Stimulated activated CD4-positive, alpha-beta T cell treated with anti-CD3 and anti-CD28 coated beads, Interleukin-2, amount 100 ng/mL, for 24 hours (primary cell): Measurements from ENCODE around the gene PLEKHG7.
"Not testable (repeated sequence)": the region's sequence is repeated elsewhere in the genome, so short reads cannot be mapped to it uniquely, and the experiment has no call there.

Experiments
- DNase-seq, 2 donors: peaks; one replicate each; pipeline ENCODE4 v3.0.0-alpha.2; 2020

Gene PLEKHG7

GRCh38 chr12:92753976-92754885 lies 51.4 kb downstream of the PLEKHG7 start:
- no peak for DNase-seq

GRCh38 chr12:92756898-92757596 lies 54.3 kb downstream of the PLEKHG7 start:
- no peak for DNase-seq

- DNase-seq: no peak
Observed at GRCh38 chr12:92757597-92758121, 54.9 kb downstream of the PLEKHG7 start.

- DNase-seq: no peak
Observed at GRCh38 chr12:92759634-92760268, 57.0 kb downstream of the PLEKHG7 start.

GRCh38 chr12:92762773-92763172 lies 60.0 kb downstream of the PLEKHG7 start:
- DNase-seq: no peak

GRCh38 chr12:92764831-92765230 lies 62.0 kb downstream of the PLEKHG7 start:
- DNase-seq: no peak

- DNase-seq: no peak
Observed at GRCh38 chr12:92765871-92766270, 63.1 kb downstream of the PLEKHG7 start.

GRCh38 chr12:92769124-92769901 lies 66.5 kb downstream of the PLEKHG7 start:
- no peak for DNase-seq

- DNase-seq: no peak
Observed at GRCh38 chr12:92771001-92771400, 68.2 kb downstream of the PLEKHG7 start.

- no peak for DNase-seq
Observed at GRCh38 chr12:92775416-92775815, 72.6 kb downstream of the PLEKHG7 start.

- DNase-seq: no peak
Observed at GRCh38 chr12:92778525-92778924, 75.7 kb downstream of the PLEKHG7 start.

- DNase-seq: no peak
Observed at GRCh38 chr12:92779902-92780301, 77.1 kb downstream of the PLEKHG7 start.

- DNase-seq: no peak
Observed at GRCh38 chr12:92784356-92784755, 81.6 kb downstream of the PLEKHG7 start.

GRCh38 chr12:92784797-92785562 lies 82.2 kb downstream of the PLEKHG7 start:
- DNase-seq: no peak

- DNase-seq: no peak
Observed at GRCh38 chr12:92785563-92785950, 82.8 kb downstream of the PLEKHG7 start.

- DNase-seq: no peak
Observed at GRCh38 chr12:92786045-92786444, 83.3 kb downstream of the PLEKHG7 start.

- not testable (repeated sequence) for DNase-seq
Observed at GRCh38 chr12:92794356-92794755, 91.6 kb downstream of the PLEKHG7 start.

GRCh38 chr12:92794814-92795213 lies 92.0 kb downstream of the PLEKHG7 start:
- no peak for DNase-seq

GRCh38 chr12:92796650-92797049 lies 93.9 kb downstream of the PLEKHG7 start:
- DNase-seq: no peak

GRCh38 chr12:92802906-92803305 lies 100.1 kb downstream of the PLEKHG7 start:
- no peak for DNase-seq

GRCh38 chr12:92803903-92804302 lies 101.1 kb downstream of the PLEKHG7 start:
- no peak for DNase-seq

- no peak for DNase-seq
Observed at GRCh38 chr12:92810370-92810769, 107.6 kb downstream of the PLEKHG7 start.
